SK-N-MC (cell line): ENCODE measurements around the gene DSTN.
A peak's percentile ranks its signal among the peaks of the same experiment; 100 is the strongest.

Experiments used
- DNase-seq: peaks from one replicate; pipeline ENCODE4 v3.0.0-alpha.2; 2011; ENCODE audit warnings: low read depth, low spot score
- H3K27ac ChIP-seq: fragments of 200-600 bp; sonication (generic); 2 replicates; pipeline ENCODE4 v1.5.1; 2016; ENCODE audit warnings: mixed run types
- H3K36me3 ChIP-seq: fragments of 200-600 bp; sonication (generic); 2 replicates; pipeline ENCODE4 v1.6.1; 2017; ENCODE audit warnings: antibody characterized with exemption, low read length, mixed read lengths; ENCODE audit not compliant: insufficient read depth
- H3K4me3 ChIP-seq: fragments of 200-600 bp; sonication (generic); 2 replicates; pipeline ENCODE4 v1.5.1; 2016
- H3K9ac ChIP-seq: fragments of 200-600 bp; sonication (generic); 2 replicates; pipeline ENCODE4 v1.8.0; 2017; ENCODE audit warnings: mixed run types, mixed read lengths; ENCODE audit not compliant: insufficient read length
- H3K9me3 ChIP-seq: fragments of 200-600 bp; sonication (generic); 2 replicates; pipeline ENCODE4 v1.6.1; 2017; ENCODE audit warnings: low read depth, mild to moderate bottlenecking, antibody characterized with exemption, low read length, moderate library complexity, mixed read lengths
- EZH2 ChIP-seq: fragments of 200-600 bp; sonication (generic); IDR thresholded peaks from one replicate; pipeline ENCODE4 v1.6.1; 2017; ENCODE audit warnings: antibody characterized with exemption
- FOXP2 ChIP-seq: optimal IDR thresholded peaks from 2 replicates; pipeline ENCODE3; 2011; ENCODE audit warnings: mild to moderate bottlenecking, moderate library complexity; ENCODE audit not compliant: insufficient read depth; ENCODE audit errors: extremely low read length, control extremely low read depth
- POLR2AphosphoS5 ChIP-seq: IDR thresholded peaks from 2 replicates; pipeline ENCODE4 v1.6.1; 2012; ENCODE audit warnings: mild to moderate bottlenecking, low read depth, low read length, borderline replicate concordance

DSTN gene

DNA sequence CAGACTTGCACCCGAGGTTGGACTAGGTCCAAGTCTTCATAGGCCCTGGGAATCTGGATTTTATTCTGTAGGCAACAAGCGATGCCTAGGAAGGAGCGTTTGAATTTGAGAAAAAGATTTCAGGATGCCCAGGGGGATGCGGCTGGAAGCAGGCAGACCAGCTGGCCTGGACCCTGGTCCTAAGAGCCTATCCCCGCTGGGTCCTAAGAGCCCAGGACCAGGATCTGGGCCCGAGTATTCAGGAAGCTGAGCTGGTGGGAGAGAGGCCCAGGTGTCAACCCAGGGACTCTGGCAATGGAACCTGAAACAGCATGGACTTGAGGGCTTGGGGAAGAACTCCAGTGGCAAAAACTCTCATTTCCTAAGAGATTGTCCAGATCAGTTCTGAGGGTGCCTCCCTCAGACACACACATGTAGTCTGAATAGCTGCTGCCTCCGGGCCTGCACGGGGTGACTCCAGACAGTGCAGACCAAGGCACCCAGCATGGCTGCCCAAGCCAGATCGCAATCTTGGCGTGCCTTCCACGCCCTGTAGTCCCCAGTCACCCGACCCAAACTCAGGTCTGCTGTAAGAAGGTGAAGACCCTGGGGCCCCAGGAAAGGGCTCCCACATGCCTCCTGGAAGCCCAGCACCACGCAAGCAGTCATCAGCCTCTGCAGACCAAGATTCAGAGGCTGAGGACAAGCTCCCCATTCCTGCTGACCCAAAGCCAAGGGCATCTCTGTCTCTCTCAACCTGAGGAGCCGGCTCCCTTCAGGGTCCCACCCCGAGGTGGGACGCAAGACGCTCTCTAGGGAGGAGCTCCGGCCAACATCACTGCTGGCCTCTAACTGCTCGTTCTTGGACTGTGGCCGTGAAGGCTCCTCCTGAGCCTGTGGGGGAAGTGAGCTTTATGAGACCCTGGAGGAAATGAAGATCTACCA, 77.8 kb downstream of the DSTN start:
- Histone ChIP-seq H3K36me3 (no peaks in the 10 kb centered on the region), H3K9ac (no peak overlapping the region), H3K9me3 (no peaks in the 10 kb centered on the region), H3K27ac (no peak overlapping the region), H3K4me3 (no peak overlapping the region)
- no peak for DNase-seq
- TF ChIP-seq POLR2AphosphoS5 (no peak), FOXP2 (no peak), EZH2 (no peak)

DNA sequence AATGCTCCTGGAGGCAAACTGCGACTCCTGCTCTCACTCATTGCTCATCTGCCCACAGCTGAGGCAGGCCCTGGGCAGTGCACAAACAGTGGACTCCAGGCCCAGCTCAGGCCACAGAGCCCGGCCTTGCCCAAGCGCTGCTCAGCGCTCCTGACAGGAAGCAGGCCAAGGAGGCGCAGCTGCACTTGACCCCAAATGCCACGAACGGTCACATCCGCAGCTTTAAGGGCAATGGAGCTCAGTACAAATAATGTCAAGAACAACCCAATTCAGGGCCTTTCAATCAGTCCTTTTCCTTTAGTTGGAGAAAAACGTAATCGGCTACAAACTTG, 78.4 kb downstream of the DSTN start:
- DNase-seq: no peak
- no peak for TF ChIP-seq POLR2AphosphoS5
- TF ChIP-seq FOXP2: no peak
- no peak for TF ChIP-seq EZH2
- Histone ChIP-seq H3K36me3 (no peaks in the 10 kb centered on the region), H3K9me3 (no peaks in the 10 kb centered on the region), H3K4me3 (no peak overlapping the region), H3K9ac (no peak overlapping the region), H3K27ac (no peak overlapping the region)

DNA sequence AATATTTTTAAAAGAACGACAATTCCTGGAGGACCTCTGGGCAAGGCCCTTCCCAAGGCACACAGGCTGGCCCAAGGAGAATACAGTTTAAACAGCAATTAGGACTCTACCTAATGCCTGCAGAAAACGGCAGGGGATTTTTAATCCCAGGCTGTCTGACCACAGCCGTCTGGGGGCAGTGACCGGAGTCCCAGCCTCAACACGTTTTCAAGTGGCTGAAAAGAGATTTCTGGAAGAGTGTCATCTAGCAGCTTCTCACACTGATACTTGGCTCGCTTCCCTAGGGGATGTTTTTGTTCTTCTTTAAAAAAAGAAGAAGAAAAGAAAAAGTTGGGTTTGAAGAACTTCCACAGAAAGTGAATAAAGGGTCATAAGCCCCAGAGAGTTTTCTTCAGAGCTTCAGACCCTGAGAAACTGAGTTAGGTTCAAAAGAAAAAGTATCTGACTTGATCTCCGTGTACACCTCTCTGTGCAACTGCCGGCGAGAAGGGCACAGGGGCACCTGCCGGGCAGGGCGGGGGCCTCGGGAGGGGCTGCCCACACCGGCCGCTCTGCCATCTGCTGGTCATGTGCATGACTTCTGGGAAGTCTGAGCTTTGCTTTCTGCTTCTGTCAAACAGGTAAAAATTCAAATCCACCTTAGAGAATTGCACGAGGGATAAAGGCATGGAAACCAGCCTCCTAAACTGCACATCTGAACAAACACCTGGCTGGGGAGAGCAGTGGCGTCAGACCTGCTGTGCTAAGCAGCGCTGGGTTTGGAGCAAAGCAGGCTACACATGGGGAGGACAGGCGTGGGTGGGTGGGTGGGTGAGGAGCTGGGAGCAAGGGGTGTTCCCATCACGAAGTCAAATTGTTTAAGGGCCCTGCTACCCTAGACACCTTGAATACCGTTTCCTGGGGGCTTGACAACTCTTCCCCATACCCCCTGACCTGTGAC, 79.2 kb downstream of the DSTN start:
- Histone ChIP-seq H3K36me3 (no peaks in the 10 kb centered on the region), H3K4me3 (no peak overlapping the region), H3K9me3 (no peaks in the 10 kb centered on the region), H3K27ac (no peak overlapping the region), H3K9ac (no peak overlapping the region)
- DNase-seq: no peak
- TF ChIP-seq EZH2: no peak
- TF ChIP-seq POLR2AphosphoS5: no peak
- no peak for TF ChIP-seq FOXP2

DNA sequence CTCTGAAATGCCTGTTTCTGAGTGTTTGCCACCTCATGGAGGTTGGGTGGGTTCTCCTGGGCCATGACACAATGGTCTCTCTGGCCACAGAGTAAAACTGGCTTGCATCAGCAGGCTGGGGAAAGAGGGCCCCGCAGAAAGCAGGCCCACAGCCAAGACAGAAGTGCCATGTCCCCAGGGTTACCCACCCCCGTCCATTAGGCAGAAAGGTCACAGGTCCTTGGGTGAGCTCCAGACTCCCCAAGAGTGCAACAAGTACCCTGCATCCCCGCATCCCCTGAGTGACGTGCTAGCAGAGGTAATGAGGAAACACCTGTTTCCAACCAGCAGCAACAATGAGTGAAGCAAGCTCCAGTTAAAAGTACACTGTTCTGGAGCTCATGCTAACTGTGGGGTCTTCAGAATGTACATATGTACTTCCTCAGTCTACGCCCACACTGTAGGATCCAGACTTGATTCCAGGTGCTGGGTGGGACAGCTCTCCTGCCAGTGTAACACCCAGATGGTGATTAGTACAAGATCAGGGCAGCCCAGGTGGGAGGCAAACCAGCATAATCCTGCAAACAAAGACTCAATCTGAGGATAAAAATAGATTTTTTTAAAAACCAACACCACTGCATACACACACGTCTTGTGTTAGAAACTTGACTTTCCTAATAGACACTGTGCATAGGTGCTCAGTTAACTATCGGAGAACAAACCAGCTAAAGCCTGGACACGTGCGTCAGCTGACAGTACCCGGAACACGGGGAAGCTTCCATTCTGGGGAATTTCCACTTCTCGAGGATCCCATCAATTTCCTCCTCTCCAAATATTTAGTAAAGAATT, 80.6 kb downstream of the DSTN start:
- no peak for TF ChIP-seq FOXP2
- no peak for TF ChIP-seq EZH2
- no peak for TF ChIP-seq POLR2AphosphoS5
- H3K4me3 ChIP-seq: peak overlapping the region; percentile 19; the same call in 1 of the 2 replicates
- H3K36me3 ChIP-seq: no peaks in the 10 kb centered on the region
- H3K9ac ChIP-seq: no peak overlapping the region
- H3K27ac ChIP-seq: peak overlapping the region; percentile 58
- DNase-seq: no peak
- H3K9me3 ChIP-seq: no peaks in the 10 kb centered on the region

DNA sequence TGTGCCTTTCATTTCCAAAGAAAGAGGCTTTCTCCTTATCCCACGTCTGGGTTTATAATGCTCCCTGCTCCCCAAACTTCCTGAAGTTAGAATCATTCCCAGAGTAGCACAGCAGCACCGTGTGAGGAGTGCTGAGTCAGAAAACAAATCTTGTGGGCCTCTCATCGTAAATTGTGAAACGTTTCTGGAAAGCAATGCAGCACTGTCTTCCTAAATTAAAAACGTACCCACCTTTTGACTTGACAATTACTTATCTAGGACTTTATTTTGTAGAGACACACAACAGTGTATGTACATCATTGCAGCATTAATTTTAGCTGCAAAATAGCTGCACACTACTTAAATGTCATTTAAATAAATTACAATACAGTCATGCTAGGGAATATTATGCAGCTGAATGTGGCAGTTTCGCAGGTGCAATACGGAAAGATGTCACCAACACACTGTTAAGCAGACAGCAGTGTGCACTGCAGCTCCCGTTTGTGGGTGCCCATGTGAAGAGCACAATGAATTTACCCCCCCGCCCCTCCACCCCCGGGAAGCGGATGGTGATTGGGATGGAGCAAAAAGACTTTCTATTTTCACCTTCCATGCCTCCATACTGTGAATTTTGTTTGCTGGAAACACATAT, 81.4 kb downstream of the DSTN start:
- H3K9ac ChIP-seq: no peak overlapping the region
- no peaks in the 10 kb centered on the region for H3K9me3 ChIP-seq
- H3K36me3 ChIP-seq: no peaks in the 10 kb centered on the region
- H3K4me3 ChIP-seq: peak overlapping the region; percentile 19; the same call in 1 of the 2 replicates
- peak overlapping the region; percentile 58 for H3K27ac ChIP-seq
- no peak for TF ChIP-seq POLR2AphosphoS5
- TF ChIP-seq FOXP2: no peak
- no peak for TF ChIP-seq EZH2
- no peak for DNase-seq

DNA sequence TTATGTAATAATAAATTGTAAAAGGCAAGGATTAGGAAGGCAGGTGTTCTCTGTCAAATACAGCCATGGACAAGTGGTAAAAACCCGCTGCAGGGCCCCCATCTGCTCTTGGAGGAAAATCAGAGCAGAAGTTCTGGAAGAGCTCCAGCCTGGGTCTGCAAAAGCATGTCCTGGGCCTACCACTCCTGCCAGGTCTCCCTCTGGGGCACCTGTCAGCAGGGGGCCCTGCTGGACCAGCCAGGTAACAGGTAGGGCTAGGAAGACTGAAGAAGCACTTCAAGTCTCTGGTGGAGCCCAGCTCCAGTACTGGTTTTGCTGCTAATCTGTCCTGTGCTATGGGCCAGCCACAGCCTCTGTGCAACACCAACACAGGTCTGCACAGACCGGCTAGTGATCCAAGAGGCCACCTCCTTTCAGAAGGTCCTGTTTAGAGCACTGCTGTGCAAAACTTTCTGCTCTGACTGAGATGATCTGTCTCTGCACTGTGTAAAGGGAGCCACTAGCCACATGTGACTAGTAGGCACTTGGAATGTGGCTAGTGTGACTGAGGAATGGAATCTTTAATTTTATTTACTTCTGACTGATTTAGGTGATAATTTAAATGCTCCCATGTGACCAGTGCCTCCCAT, 82.0 kb downstream of the DSTN start:
- TF ChIP-seq FOXP2 (no peak), POLR2AphosphoS5 (no peak), EZH2 (no peak)
- Histone ChIP-seq H3K9me3 (no peaks in the 10 kb centered on the region), H3K4me3 (no peak overlapping the region), H3K9ac (no peak overlapping the region), H3K27ac (no peak overlapping the region), H3K36me3 (no peaks in the 10 kb centered on the region)
- no peak for DNase-seq

DNA sequence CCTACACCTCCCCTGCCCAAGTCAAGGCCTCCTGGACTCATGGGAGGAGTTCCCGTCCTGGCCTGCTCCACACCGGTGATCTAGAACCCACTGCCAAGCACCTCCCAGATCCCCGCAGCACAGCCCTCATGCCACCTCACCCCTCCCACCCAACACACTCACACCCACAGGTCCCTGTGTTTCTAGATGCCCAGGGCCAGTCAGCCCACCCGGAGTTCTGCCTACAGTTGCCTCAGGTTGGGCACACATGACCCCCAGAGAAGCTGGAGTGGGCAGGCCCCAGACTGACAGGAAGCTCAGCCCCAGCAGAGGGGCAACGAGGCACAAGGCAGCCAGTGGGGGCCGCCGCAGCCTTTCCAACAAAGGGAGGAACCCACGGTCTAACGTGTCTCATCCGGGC, 82.5 kb downstream of the DSTN start:
- DNase-seq: no peak
- Histone ChIP-seq H3K36me3 (no peaks in the 10 kb centered on the region), H3K27ac (no peak overlapping the region), H3K4me3 (no peak overlapping the region), H3K9me3 (no peaks in the 10 kb centered on the region), H3K9ac (no peak overlapping the region)
- TF ChIP-seq POLR2AphosphoS5: no peak
- no peak for TF ChIP-seq EZH2
- TF ChIP-seq FOXP2: no peak
